ENCODE data around the gene GMEB1.

GRCh38 chr1:28737307-28738132 is 68.9 kb downstream of the GMEB1 start:
- no peak for TF ChIP-seq CTCF (IDR thresholded peaks at IDR 0.05; ENCODE audit: insufficient read depth, low read length)
- no peak; the same call in 1 of the 2 replicates for TF ChIP-seq POLR2AphosphoS5 (IDR thresholded peaks at IDR 0.05; ENCODE audit: low read depth)
- TF ChIP-seq REST (IDR thresholded peaks at IDR 0.05; ENCODE audit: insufficient replicate concordance, low read depth), result no peak
- TF ChIP-seq GABPA (IDR thresholded peaks at IDR 0.05; ENCODE audit: low read depth), result no peak

All from HL-60 (cell line).